Endodermal cell (in vitro differentiated cells): ENCODE measurements around the gene SH3PXD2B. TPM values are rescaled to one million over a fixed set of nuclear protein-coding genes. Genes with fewer than 3 reads are reported as not detected.
"Not testable (repeated sequence)": the region's sequence is repeated elsewhere in the genome, so short reads cannot be mapped to it uniquely, and the experiment has no call there.

Experiments
- DNase-seq: peaks from one replicate; pipeline ENCODE4 v3.0.0-alpha.2; 2017
- H3K27ac ChIP-seq: 2 replicates; pipeline ENCODE4 v1.5.1; 2013; ENCODE audit warnings: mild to moderate bottlenecking, low read depth, low read length, moderate library complexity
- H3K27me3 ChIP-seq: 2 replicates; pipeline ENCODE4 v1.6.1; 2013; ENCODE audit warnings: mild to moderate bottlenecking, low read length, moderate library complexity; ENCODE audit not compliant: insufficient read depth, control insufficient read depth, poor library complexity, severe bottlenecking
- H3K36me3 ChIP-seq: 2 replicates; pipeline ENCODE4 v1.7.0; 2013; ENCODE audit warnings: mild to moderate bottlenecking, low read length, moderate library complexity; ENCODE audit not compliant: control insufficient read depth, insufficient read depth
- H3K4me1 ChIP-seq: one replicate; pipeline ENCODE4 v1.7.0; 2013; ENCODE audit warnings: low read length; ENCODE audit not compliant: control insufficient read depth, insufficient read depth
- H3K4me3 ChIP-seq: 2 replicates; pipeline ENCODE4 v1.5.1; 2013; ENCODE audit warnings: mild to moderate bottlenecking, low read length, moderate library complexity
- H3K9ac ChIP-seq: 2 replicates; pipeline ENCODE4 v1.6.1; 2013; ENCODE audit warnings: mild to moderate bottlenecking, low read length, moderate library complexity; ENCODE audit not compliant: poor library complexity, severe bottlenecking; ENCODE audit errors: extremely low read depth
- H3K9me3 ChIP-seq: 2 replicates; pipeline ENCODE4 v1.6.1; 2013; ENCODE audit warnings: mild to moderate bottlenecking, low read length, moderate library complexity; ENCODE audit not compliant: control insufficient read depth
- H3K27ac Mint-ChIP-seq: 2 replicates; pipeline ENCODE4 v1.8.0; 2020; ENCODE audit warnings: mixed read lengths
- H3K27me3 Mint-ChIP-seq: 2 replicates; pipeline ENCODE4 v1.8.0; 2021; ENCODE audit warnings: mild to moderate bottlenecking, mixed read lengths; ENCODE audit not compliant: insufficient read depth
- H3K36me3 Mint-ChIP-seq: 2 replicates; pipeline ENCODE4 v1.8.0; 2020; ENCODE audit warnings: low read depth, mixed read lengths
- H3K4me1 Mint-ChIP-seq: 2 replicates; pipeline ENCODE4 v1.8.0; 2020; ENCODE audit warnings: mixed read lengths
- H3K4me3 Mint-ChIP-seq: 2 replicates; pipeline ENCODE4 v1.8.0; 2020; ENCODE audit warnings: mild to moderate bottlenecking, moderate library complexity, mixed read lengths
- H3K9me3 Mint-ChIP-seq: 2 replicates; pipeline ENCODE4 v1.8.0; 2020; ENCODE audit warnings: mild to moderate bottlenecking, mixed read lengths
- CTCF ChIP-seq: fragments of 200-600 bp; sonication (generic); conservative IDR thresholded peaks from 2 replicates; pipeline ENCODE4 v1.5.0; 2021; ENCODE audit warnings: antibody characterized with exemption, mild to moderate bottlenecking
- WGBS, 2 experiments: methylation state at CpG; one replicate each; pipeline versions ENCODE4 v1.1.5 to v1.1.7; 2013; ENCODE audit warnings: missing lambda C conversion rate in 2 of 2, mixed read lengths in 1 of 2; ENCODE audit not compliant: insufficient coverage in 1 of 2, insufficient read length in 1 of 2; 5-methylcytosine and 5-hydroxymethylcytosine counted together
- total RNA-seq, 2 donors: library from RNA; stranded (reverse); fragmentation: NEBNext Ultra II Directional in 1 of 2; extraction: Animal tissue kit (Norgen Biotek cat#: 25700) in 1 of 2; gene quantifications; 2 replicates in 1 of 2; 3 replicates in 1 of 2; pipeline ENCODE4 v1.2.1, GENCODE V29; 2021

The SH3PXD2B gene
- total RNA-seq, 2 donors from 2014 or later = 62.2 to 74.9 TPM

GRCh38 chr5:172353271-172353812, 101.0 kb downstream of the SH3PXD2B start:
- H3K27me3 ChIP-seq = no peaks in the 10 kb centered on the region
- Mint-ChIP-seq H3K9me3 (no peaks in the 10 kb centered on the region), H3K4me1 (no peaks in the 10 kb centered on the region), H3K27me3 (no peaks in the 10 kb centered on the region), H3K36me3 (peaks cover 79% of the 10 kb centered on the region), H3K27ac (no peak overlapping the region), H3K4me3 (no peak overlapping the region)
- no peak overlapping the region for H3K4me3 ChIP-seq
- H3K4me1 ChIP-seq = no peaks in the 10 kb centered on the region
- no peak for DNase-seq
- WGBS, 2 experiments = 86 to 87% methylated on average over 7 to 8 of the region's 8 CpGs
- H3K27ac ChIP-seq = no peak overlapping the region
- no peaks in the 10 kb centered on the region for H3K9me3 ChIP-seq
- peaks cover 89% of the 10 kb centered on the region for H3K36me3 ChIP-seq
- no peak overlapping the region for H3K9ac ChIP-seq
- TF ChIP-seq CTCF = no peak

GRCh38 chr5:172352526-172352925, 101.8 kb downstream of the SH3PXD2B start:
- H3K27ac Mint-ChIP-seq, H3K9ac ChIP-seq, H3K9me3 Mint-ChIP-seq, H3K9me3 ChIP-seq, DNase-seq, H3K4me3 Mint-ChIP-seq, H3K4me1 Mint-ChIP-seq, H3K27ac ChIP-seq, H3K27me3 Mint-ChIP-seq, H3K4me1 ChIP-seq, H3K27me3 ChIP-seq, H3K4me3 ChIP-seq: not testable (repeated sequence)
- peaks cover 79% of the 10 kb centered on the region for H3K36me3 Mint-ChIP-seq
- 92 to 97% methylated on average over 7 of the region's 7 CpGs for WGBS, 2 experiments
- peaks cover 87% of the 10 kb centered on the region for H3K36me3 ChIP-seq

- no peak for TF ChIP-seq CTCF
- H3K9me3 Mint-ChIP-seq = no peaks in the 10 kb centered on the region
- no peak overlapping the region for H3K4me3 ChIP-seq
- H3K9ac ChIP-seq = no peak overlapping the region
- no peak overlapping the region for H3K4me3 Mint-ChIP-seq
- H3K9me3 ChIP-seq = no peaks in the 10 kb centered on the region
- no peaks in the 10 kb centered on the region for H3K4me1 ChIP-seq
- peaks cover 86% of the 10 kb centered on the region for H3K36me3 ChIP-seq
- no peaks in the 10 kb centered on the region for H3K4me1 Mint-ChIP-seq
- peaks cover 81% of the 10 kb centered on the region for H3K36me3 Mint-ChIP-seq
- no peak for DNase-seq
- H3K27me3 ChIP-seq = no peaks in the 10 kb centered on the region
- H3K27me3 Mint-ChIP-seq = no peaks in the 10 kb centered on the region
- 95 to 100% methylated on average over 2 to 3 of the region's 3 CpGs for WGBS, 2 experiments
- H3K27ac Mint-ChIP-seq = no peak overlapping the region
- no peak overlapping the region for H3K27ac ChIP-seq
Measured at GRCh38 chr5:172351240-172351778, 103.0 kb downstream of the SH3PXD2B start.
